Glomerular visceral epithelial cell (primary cell): ENCODE measurements around the gene MPZL3.
"Not testable (repeated sequence)": the region's sequence is repeated elsewhere in the genome, so short reads cannot be mapped to it uniquely, and the experiment has no call there.

Experiments
- DNase-seq: peaks from one replicate; pipeline ENCODE4 v3.0.0-alpha.2; 2016; ENCODE audit errors: extremely low spot score

MPZL3 gene

GRCh38 chr11:118212781-118213191 is 39.4 kb downstream of the MPZL3 start:
- DNase-seq, result no peak

DNA sequence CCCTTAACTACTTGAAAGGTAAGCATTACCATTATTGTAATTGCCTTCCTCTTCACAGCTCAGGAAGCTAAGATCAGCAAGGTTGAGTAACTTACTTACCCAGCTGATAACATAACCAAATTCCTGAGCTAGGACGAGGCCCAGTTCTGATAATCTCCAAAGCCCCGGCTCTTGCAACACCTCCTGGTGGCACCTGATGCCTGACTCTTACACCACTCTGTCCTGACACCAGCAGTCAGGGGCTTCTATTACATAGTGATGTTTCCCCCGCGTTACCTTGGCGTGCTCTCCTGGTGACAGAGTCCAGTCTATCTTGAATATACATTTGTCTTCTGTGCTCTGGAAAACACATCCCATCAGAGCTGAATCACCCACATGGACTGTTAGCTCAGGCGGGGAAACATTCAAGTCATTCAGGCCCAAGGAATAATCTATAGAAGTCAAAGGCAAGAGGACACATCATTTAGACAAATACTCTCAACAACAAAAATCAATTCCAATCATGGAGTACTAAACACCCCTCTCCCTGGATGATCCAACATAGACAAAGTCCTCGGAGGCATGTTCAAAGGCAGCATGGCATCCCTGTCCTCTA is 39.9 kb downstream of the MPZL3 start:
- no peak for DNase-seq

- no peak for DNase-seq
Observed at GRCh38 chr11:118211006-118211405, 41.2 kb downstream of the MPZL3 start.

GRCh38 chr11:118210323-118210722 is 41.8 kb downstream of the MPZL3 start:
- DNase-seq, result no peak

DNA sequence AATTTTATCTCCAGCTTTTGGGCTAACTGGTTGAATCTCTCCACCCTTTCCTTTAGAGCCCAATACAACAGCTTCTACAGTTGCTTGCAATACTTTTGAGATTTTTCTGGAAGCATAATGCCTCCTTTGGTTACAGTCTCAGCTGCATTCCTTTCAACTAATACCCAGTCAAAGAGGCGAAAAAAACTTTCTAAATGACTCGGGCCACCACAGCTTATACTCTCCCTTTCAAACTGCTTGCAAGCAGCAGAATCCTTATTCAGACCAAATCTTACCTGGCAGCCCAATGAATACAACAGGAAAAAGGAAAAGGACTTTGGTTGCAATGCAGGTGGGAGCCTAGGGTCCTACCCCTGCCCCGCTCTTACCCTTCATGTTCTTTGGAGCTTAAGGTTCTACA is 43.1 kb downstream of the MPZL3 start:
- DNase-seq, result no peak

GRCh38 chr11:118207079-118207478 is 45.1 kb downstream of the MPZL3 start:
- DNase-seq, result no peak

- DNase-seq, result no peak
Observed at GRCh38 chr11:118206391-118207031, 45.7 kb downstream of the MPZL3 start.

GRCh38 chr11:118205606-118206378 is 46.4 kb downstream of the MPZL3 start:
- DNase-seq, result no peak

- no peak for DNase-seq
Observed at GRCh38 chr11:118202599-118203422, 49.4 kb downstream of the MPZL3 start.

DNA sequence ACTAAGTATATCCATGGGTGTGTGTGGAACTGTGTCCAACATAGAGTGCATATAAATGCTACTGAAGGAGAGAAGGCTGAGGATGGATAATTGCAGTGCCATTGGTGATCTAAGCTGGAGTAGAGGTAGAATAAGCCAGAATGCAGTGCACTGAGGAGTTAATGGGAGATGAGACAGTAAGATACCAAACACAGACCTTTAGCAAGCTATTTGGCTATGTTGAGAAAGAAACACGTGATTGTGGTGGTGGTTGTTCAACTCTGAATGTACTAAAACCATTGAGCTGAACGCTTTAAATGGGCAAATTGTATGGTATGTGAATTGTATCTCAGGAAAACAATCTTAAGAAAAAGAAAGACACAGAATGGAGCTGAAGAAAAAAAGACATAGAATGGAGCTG is 50.2 kb downstream of the MPZL3 start:
- no peak for DNase-seq

- DNase-seq, result no peak
Observed at GRCh38 chr11:118200901-118201680, 51.1 kb downstream of the MPZL3 start.

DNA sequence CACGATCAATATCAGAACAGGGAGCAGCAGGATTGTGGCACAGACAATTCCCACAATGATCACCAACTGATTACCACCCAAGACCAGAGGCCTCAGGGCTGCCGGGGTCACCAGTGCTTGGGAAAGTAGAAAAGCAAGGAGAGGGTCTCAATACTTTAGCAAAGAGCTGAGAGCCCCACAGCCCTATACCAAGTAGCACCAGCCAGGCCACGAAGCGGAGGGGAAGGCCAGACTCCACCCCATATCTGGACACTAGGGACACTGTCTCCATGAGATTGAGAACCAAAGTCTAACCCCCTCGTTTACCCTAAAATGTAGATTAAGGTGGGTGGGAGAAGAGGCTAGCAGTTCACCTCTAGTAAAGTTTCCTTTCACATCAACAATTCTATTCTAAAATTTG is 51.7 kb downstream of the MPZL3 start:
- DNase-seq, result no peak

GRCh38 chr11:118199135-118199534 is 53.0 kb downstream of the MPZL3 start:
- DNase-seq, result no peak

DNA sequence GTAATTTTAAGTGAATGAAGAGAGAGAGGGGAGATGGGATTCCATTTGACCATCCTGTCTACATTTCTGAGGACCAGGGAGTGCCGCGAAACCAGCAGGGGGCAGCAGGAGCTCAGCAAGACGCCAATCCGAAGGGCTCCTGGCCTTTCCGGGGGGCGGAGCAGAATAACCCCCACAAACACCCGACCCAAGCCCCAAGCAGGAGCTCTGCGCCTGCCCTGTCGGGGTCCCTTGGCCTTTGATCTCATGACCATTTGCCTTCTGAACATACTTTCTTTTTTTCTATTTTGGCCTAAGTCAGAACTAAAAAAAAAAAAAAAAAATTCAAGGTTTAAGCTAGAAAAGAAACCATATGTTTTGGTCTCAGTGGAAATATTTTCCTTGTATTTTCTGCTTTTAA is 53.8 kb downstream of the MPZL3 start:
- DNase-seq, result peak; percentile 65

- DNase-seq, result peak; percentile 87
Observed at GRCh38 chr11:118194835-118195627, 57.1 kb downstream of the MPZL3 start.

- DNase-seq, result no peak
Observed at GRCh38 chr11:118193910-118194566, 58.1 kb downstream of the MPZL3 start.

DNA sequence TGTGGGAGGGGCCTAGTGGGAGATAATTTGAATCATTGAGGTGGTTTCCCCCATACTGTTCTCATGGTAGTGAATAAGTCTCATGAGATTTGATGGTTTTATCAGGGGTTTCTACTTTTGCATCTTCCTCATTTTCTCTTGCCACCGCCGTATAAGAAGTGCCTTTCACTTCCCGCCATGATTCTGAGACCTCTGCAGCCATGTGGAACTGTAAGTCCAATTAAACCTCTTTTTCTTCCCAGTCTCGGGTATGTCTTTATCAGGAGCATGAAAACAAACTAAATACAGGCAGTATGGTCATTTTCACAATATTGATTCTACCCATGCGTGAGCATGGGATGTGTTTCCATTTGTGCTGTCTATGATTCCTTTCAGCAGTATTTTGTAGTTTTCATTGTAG is 59.3 kb downstream of the MPZL3 start:
- DNase-seq, result not testable (repeated sequence)

- not testable (repeated sequence) for DNase-seq
Observed at GRCh38 chr11:118190942-118191506, 61.1 kb downstream of the MPZL3 start.

DNA sequence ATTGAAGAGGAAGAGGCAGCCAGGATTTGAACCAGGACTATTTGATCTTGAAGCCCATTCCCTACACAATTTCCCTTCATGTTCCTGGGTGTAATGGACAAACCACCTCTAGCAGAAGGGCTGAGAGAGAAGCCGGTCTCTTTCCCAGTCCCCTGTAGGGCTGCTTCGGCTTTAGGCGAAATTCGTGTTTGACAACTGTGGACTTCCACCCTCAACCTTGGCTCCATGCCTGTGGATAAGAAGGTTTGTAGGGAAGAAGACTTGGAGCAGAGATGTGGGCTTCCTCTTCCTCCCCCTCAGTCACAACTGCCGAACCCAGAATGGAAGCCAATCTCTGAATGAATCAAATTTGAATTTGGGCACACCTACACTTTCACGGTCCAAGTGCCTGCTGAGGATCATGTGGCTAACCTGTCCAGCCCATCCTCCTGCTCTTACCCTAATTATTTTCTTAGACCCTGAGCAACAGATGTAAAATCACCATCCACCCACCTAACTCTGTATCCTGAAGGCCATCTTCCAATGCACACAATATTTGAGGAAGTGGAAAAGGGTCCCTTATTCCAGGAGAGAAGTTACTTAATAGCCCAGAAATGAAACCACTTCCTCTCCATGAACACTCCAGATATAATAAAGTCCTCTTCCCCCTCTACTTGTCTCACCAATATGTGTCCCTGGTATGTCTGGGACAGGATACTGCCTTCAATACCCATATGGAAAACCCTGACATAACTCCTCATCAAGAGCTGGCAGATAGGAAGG is 65.6 kb downstream of the MPZL3 start:
- DNase-seq, result no peak
